Stimulated activated CD8-positive, alpha-beta memory T cell treated with anti-CD3 and anti-CD28 coated beads, Interleukin-4, amount 100 ng/mL, for 4 hours (primary cell): Measurements from ENCODE around the gene FSTL4.

Experiments
- DNase-seq, 2 donors: peaks; one replicate each; pipeline ENCODE4 v3.0.0-alpha.2; 2020; ENCODE audit warnings: low read depth in 2 of 2, low spot score in 1 of 2

The FSTL4 gene

DNA sequence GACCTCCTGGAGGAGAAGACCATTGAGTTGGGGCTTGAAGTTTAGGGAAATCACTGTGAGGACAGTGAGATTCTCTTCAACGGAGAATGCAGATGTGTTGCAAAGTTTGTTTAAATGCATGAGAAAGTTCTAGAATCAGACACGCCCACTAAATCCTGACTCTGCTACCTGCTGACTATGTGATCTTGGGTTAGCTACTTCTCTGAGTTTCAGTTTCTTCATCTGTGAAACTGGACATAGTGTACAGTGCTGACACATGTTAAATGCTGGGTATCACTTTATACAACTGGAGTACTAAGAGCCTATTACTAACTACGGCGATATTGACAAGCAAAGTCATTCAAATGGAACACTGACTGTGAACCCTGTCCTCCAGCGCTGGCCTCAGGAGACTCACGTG is 305.1 kb downstream of the FSTL4 start:
- no peak for DNase-seq

DNA sequence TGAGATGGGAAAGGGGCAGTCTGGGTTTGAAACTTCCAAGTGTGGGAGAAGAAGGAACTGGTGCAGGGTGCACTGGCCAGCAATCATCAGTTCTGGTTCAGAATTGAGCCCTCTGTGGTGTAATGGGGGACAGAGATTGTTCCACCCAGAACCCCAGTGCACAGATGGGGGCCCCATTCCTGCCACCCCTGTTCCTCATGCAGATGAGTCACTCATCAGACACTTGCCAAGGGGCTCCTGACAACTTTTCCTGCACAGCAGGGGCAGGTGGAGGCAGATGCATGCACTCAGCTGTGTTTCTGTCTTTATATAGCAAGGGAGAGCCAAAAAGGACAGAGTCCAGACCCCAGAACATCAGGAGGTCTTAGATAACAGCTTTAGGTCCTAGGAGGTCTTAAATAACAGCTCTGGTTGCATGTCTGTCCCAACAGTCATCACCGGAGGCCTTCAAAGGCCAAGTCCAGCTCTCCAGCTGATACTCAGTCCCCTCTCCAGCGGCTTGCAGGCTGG is 307.6 kb downstream of the FSTL4 start:
- DNase-seq, result no peak

DNA sequence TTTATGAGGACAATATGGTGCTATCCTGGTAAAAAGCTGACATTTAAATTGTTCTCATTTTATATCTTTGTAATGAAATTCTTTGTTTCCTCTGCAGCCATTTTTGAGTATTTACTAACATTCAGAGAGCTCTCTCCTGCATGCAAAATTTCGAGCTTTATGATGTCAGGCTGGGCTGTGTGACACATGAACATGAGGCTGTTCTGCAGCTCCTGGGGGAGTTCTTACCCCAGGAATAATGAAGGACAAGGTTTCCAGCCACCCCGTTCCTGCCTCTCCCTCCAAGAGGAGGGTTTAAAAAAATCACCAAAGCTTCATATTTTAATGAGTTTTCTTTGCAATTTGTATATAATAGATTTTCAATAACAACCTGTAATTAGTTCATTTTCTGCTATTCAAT is 308.2 kb downstream of the FSTL4 start:
- DNase-seq, result no peak

DNA sequence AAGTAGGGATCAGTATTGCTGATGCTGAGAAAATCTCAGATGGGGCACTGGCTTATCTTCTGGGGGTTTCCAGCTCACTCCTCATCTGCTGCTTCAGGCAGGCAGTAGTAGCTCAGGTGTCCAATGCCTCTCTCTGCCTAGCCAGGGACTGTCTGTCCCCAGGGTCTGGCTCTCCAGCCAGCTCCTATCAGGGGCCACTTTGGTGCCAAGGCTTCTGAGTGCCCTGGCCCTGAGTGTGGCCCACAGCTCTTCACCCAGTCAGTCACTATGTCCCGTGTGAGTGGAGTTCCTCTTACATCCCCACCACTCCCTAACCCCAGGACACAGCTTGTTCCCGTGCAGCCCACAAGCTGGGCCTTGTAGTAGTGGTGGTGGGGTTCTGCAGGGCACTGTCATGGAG is 309.0 kb downstream of the FSTL4 start:
- DNase-seq, result no peak

DNA sequence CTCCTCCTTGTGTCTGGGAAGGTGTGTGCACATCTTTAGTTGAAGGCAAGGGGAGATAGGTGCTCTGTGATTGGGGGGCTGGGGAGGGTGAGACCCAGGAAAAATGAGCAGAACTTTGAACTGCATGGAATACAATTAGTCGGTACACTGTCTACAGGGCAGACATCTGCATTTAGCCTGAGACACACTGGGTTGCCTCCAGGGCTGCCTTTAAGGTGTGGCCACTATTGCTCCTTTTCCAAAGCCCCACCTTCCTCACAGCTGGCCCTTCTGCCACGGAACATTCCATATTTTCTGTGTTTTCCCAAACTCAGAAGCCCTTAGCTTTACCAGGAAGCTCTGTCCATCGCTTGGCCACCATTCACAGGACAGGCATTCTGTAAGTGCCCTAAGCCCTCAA is 312.6 kb downstream of the FSTL4 start:
- DNase-seq, result no peak

DNA sequence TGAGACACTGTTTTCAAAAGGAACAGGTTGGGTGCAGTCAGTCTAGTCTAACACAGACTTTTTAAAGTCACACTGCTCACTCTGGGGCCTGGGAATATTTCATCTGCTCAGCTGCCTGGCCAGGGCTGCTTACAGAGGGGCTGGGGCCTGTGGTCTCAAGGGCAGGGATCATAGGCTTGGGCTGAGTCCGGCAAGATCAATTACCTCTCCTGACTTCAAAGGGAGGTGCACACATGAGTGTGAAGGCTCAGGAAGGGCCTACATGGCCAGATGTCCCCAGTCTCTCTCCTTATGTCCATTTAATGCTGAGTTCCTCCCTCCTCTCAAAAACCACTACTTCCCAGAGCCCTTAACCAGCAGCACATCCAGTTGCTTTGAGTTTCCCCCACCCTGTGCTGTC is 313.3 kb downstream of the FSTL4 start:
- DNase-seq, result no peak

DNA sequence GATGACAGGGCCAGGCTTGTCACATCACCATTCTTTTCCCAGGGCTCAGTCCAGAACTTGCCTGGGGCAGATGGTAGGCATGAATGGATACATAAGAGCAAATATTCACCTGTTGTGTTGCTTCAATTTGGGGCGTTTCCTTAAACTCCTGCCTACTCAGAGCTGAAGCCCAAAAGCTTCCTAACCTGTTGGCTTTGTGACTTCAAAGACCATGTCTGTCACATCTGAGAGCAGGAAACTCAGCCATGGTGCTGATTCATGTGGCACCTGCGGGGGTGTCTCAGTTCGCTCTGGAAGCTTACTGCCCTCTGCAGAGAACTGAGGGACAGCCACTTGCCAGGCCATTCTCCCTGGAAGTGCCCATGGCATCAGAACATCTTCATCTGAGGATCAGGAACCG is 313.9 kb downstream of the FSTL4 start:
- no peak for DNase-seq

DNA sequence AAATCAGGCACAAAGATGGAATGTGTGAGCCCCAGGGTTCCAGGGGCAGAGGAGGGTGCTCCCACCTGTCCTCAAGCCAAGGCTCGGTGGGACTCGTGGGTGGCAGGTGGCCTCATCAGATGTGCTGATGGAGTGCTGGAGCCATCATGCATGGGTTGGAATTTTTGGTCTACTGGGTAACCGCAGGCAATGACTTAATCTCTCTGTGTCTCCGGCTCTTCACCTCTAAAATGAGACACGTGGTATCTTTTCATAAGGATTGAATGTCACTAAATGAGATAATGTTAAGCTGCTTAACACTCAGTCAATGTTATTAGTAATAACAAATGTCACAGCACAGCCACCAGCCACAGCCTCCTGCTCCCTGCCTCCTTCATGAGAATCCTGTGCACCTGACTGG is 315.0 kb downstream of the FSTL4 start:
- no peak for DNase-seq

DNA sequence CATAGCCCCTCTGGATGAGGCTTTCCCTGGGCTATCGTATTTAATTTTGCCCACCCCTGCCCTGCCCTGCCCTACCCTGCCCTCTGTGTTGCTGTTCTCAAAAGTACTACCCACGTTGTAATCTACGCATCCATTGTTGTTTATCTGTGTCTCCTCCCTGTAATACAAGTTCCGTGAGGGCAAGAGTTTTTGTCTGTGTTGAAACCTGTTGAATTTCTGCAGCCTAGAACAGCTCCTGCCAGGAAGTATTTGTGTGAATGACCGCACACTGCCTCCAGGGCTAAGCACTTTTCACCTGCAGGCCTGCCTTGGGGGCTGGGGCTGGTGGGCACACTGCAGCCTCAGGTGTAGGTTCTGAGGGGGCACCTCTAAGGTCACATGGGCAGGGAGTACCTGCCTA is 315.7 kb downstream of the FSTL4 start:
- DNase-seq, result no peak

DNA sequence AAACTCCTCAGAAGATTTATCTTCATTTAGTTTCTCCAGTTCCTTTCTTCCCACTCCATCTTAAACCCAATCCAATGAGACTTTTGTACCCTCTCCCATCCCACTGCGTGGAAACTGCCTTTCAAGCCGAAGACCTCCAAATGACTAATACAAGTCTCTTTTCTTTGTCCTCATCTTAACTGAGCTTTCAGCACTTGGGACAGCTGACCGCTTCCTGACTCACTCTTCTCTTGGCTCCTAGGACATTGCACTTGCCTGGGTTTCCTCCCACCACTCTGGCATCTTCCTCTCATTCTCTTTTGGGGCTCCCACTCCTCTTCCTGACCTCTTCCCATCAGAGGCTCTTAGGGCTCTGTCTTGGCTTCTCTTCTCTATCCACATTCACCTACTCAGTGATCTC is 316.8 kb downstream of the FSTL4 start:
- no peak for DNase-seq

DNA sequence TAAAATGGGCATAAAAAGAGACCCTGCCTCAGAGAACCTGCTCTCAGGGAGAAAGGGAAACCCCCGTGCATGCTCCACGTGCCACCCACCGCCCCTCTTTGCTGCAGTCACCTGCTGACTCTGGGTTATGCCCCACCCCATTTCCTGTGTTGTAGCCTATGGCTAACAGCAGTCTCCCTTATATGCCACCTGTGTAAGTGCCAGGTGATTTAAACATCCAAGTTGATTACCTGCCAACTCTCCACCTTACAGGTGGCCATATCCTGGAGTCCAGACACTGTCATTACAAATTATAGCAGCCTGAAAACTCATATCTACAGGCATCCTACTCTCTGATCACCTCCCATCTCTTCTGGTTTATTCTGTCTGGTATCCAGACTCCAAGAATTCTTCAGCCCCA is 318.0 kb downstream of the FSTL4 start:
- no peak for DNase-seq

DNA sequence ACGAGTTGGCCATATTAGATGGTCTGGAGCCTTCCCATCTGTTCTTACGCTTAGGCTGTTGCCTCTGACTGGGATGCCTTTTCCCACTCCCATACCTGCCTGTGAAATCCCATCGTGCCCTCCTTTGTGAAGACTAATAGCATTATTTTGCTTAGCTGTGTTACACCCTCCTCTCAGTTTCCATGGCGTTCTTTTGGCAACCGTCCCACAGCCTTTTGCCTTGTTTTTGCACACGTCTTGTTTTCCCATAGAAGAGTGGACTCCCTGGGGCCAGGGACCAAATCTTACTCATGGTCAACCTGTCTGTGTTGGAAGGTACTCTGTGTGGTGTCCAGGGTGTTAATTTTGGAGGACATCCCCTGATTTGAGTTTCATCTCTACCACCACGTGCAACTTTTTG is 318.4 kb downstream of the FSTL4 start:
- no peak for DNase-seq

DNA sequence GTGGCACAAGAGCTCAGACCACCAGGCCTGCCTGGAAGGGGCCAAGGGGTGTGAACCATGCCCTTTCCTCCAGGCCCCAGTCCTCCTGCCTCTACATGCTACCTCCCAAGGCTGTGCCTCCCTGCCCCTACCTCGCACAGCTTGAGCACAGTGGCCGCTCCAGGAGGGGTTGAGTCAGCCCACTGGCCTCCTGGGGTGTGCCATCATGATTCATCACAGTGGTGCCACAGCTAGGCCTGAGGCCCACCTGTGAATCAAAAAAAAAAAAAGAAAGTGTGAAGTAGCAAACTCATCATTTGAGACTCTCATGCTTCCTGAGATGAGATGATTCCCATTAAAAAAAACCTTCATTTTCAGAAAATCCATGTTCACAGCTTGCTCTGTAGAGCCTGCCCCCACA is 320.0 kb downstream of the FSTL4 start:
- no peak for DNase-seq

DNA sequence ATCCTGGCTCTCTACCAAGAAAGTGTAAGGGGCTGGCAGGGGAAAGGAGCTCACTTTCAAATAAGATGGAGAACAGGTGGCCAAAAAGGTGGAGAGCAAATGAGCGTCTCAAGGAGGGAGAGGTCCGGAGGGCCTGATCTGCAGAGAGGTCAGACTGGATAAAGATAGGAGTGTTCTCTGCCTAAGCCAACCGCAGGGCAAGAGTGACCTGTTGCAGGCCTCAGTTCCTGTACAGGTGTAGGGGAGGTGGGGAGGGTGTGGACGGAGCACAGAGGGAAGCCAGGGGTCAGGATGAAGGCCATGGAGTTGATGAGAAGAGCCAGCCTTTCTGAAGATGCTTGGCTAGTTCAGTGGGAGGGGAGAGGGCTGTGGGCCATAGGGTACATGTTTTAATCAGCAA is 320.8 kb downstream of the FSTL4 start:
- no peak for DNase-seq

DNA sequence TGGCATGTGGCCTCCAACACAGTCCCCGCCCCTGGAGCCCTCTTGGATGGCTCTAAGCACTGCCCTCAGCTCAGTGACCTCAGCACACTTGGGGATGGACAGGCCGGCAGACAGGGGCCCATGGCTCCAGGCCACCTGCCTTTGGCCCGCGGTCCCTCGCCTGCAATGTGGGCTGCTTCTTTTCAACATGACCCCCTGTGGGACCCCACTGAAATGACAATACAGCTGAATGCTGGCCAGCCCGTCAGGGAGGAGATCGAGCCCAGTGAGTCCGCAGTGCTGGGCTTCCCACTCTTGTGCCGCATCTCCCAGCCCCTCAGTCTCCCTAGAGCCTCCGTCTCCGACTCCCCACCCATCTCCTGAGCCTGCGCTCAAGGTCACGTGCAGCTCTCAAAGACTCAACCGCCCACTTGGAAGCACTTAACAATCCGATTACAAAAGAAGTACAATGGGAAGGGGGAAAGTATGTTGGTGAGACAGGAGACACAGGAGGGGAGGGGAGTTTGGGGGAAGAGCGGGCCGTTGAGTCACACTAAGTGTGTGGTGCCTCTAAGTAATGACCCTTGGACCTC is 321.6 kb downstream of the FSTL4 start:
- no peak for DNase-seq

DNA sequence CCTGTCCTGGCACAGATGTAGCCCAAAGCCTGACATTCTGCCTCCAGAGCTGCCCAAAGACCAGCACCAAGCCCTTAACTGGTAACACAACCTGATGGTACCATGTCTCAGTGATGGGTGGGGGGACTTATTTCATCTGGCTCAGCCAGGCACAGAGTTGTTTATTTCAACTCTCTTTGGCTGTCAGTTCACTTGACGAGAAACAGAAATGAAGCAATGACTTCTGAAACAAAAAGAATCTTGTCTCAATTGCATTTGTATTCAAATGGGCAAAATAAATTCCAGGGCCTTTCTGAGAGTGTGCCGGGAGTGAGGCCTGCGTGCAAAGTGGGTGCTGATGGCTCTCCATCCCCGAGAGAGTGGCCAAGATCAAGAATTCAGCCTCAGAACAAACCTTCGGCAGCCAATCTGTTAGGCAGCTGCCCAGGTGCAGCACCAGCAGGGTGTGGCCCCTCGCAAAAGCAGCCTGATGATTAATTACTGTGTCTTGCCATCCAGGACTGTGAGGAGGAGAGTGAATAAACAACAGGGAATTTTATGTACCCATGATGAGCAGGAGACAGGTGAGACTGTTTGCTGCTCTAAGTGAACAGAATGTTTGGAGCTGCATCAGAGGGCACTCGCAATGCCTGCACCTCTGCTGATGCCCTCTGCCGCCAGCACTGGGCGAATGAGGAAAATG is 322.5 kb downstream of the FSTL4 start:
- DNase-seq, result no peak

DNA sequence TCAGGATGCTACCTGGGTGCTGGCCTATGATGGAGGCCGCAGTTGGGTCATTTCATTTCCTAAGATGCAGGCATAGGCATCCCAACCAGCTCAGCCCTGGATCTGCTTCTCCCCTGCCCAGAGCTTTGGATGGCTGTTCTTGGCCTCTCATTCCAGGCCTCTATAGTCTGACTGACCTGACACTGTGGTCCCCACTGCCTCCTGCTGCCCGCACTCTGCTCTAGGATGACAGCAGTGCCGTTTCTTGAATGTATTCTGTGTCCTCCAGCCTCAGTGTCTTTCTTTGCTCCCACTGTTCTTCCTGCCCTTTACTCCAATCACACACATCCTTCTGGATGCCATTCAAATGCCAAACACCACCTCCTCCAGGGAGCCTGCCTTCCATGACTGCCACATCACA is 324.8 kb downstream of the FSTL4 start:
- DNase-seq, result no peak

DNA sequence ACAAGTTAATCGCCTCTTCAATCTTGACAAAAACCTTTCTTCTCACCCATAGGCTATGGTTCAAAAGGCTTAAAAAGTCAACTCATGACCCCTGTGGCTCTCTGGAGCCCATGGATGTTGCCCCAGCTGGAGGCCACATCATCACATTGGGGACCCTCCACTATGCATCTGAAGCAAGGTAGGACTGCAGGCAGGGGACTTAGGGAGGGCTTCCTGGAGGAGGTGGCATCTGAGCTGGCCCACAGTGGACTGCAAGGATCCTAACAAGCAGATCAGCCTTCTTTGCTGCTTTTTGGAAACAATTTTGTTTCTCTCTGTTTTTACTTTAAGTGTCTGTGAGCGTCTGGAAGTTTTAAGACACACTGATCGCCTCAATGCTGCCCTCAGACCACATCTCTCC is 325.9 kb downstream of the FSTL4 start:
- no peak for DNase-seq

DNA sequence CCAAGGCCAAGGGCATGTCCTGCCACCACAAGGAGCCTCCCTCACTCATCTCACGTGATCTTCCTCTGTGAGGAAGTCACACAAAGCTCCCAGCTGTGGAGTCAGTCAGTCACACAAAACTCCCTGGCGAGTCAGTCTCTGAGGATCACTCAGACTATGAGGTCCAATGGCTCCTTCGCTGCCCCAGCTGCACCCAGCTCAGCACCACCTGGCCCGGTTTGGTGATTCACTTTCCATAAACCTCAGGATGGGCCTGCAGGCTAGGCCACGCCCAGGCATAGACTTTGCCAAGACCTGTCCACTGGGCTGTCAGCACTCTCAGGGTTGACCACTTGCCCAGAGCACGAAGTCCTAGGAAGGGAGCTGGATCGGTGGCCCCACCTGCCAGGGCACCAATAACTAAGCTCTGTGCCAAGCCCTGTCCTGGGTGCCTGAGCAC is 326.7 kb downstream of the FSTL4 start:
- no peak for DNase-seq

DNA sequence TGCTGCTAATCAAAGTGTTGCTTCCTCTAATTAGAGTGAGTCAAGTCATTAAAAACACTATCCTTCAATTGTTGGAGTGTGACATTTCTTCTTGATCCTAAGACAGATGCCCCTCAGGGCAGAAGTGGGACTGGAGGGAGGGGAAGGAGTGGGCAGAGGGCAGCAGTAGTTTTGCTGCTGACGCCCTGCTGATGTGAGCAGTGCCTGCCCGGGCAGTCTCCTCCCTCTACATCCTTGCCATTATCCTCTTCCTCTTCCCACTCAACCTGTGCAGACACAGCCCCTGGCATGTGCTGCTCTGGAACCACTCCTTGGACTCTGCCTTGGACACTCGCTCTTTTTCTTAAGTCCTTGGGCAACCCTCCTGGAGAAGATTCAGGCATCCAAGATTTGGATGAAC is 328.0 kb downstream of the FSTL4 start:
- no peak for DNase-seq

DNA sequence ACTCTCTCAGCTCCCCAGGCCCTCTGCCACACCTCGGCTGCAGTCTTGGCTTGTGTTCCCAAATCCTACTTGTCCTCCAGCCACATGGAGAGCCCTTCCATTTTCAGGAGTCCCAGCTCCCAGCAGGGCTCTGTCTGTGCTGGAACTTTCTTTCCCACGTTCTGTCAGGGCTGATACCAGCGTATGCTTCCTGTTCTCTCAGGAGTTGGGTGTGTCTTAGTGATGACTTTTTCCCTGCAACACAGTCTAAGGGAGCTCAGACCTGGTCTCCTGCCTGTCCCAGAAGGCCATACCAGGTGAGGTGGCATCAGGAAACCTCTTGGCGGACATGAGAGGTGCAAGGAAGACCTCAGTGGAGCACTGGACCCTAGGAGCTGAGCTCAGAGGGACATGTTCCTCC is 334.0 kb downstream of the FSTL4 start:
- DNase-seq, result no peak

DNA sequence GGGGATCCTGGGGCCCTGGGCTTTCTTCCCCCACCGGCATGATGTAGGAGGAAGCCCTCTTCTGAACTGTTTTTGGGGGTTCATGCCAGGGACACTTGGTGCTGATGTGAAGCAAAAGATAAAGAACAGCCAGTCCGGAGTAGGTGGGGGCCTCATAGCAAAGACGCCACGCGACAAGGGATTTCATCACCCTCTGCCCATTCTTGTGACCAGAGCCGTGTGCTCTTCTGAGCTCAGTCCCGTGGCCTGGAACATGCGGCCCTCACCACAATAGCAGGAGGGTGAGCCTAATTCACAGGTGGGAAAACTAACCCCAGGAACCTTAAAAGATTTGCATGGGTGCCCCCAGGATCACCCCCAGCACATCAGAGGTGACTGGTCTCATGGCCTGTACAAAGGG is 334.6 kb downstream of the FSTL4 start:
- no peak for DNase-seq

DNA sequence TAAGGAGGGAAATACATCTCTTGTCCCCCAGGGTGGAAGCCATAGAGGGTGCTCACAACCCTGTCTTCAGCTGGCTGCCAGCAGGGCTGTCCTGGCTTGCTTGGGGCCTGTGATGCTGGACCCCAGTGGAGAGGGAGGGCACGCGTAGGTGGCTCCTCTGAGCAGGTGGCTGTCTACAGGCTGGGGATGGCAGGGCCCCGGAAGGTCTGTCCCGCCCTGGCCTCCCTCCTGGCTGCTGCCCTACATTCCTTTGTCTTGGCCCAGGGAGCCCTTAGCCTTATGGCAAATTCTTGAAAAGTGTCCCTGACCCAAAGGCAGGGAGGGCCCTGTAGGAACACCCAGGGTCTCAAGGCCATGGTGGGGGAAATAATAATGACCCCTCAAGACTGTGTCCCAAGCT is 336.2 kb downstream of the FSTL4 start:
- no peak for DNase-seq
